Gastroesophageal sphincter (tissue), 3 donors: Measurements from ENCODE around the gene ATL3.

Source experiments
- EP300 ChIP-seq: sonication (generic); formaldehyde crosslinking; IDR thresholded peaks from one replicate; pipeline ENCODE4 v1.6.1; 2017; ENCODE audit warnings: antibody characterized with exemption, mild to moderate bottlenecking
- POLR2A ChIP-seq, 2 donors: fragments of 450-650 bp; IDR thresholded peaks; one replicate each; pipeline ENCODE4 v1.6.1; 2017; ENCODE audit warnings: antibody characterized with exemption in 2 of 2, mild to moderate bottlenecking in 2 of 2, moderate library complexity in 1 of 2
- POLR2AphosphoS5 ChIP-seq: sonication (generic); formaldehyde crosslinking; IDR thresholded peaks from one replicate; pipeline ENCODE4 v1.6.1; 2017; ENCODE audit warnings: antibody characterized with exemption
- TF ChIP-seq, protein P1 (sequence below), 4 experiments: fragments of 200-600 bp in 2 of 4; fragments of 450-650 bp in 2 of 4; sonication (generic) in 1 of 4; IDR thresholded peaks; one replicate each; pipeline ENCODE4 v1.5.1; 2017 to 2019; ENCODE audit warnings: antibody characterized with exemption in 4 of 4, mild to moderate bottlenecking in 2 of 4, moderate library complexity in 2 of 4

DNA sequence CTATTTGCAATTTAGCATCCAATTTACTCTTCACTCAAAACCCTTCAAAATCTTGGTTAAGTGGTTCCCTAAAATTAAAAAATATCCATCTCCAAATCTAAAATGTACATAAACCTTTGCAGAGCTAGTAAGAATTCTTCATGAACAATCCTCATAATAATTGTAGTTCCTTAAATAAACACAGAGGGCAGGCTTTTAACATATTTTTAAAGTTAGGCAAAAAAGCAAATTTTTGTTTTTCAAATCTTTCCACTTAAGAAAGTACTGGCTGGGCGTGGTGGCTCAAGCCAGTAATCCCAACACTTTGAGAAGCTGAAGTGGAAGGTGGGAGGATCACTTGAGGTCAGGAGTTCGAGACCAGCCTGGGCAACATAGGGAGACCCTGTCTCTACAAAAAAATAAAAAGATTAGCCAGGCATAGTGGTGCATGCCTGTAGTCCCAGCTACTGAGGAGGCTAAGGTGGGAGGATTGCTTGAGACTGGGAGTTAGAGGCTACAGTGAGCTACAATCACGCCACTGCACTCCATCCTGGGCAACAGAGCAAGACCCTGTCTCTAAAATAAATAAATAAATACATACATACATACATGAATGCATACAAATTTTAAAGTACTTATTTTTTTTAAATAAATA, 31.9 kb downstream of the ATL3 start:
- TF ChIP-seq EP300: no peak
- TF ChIP-seq, protein P1, sequence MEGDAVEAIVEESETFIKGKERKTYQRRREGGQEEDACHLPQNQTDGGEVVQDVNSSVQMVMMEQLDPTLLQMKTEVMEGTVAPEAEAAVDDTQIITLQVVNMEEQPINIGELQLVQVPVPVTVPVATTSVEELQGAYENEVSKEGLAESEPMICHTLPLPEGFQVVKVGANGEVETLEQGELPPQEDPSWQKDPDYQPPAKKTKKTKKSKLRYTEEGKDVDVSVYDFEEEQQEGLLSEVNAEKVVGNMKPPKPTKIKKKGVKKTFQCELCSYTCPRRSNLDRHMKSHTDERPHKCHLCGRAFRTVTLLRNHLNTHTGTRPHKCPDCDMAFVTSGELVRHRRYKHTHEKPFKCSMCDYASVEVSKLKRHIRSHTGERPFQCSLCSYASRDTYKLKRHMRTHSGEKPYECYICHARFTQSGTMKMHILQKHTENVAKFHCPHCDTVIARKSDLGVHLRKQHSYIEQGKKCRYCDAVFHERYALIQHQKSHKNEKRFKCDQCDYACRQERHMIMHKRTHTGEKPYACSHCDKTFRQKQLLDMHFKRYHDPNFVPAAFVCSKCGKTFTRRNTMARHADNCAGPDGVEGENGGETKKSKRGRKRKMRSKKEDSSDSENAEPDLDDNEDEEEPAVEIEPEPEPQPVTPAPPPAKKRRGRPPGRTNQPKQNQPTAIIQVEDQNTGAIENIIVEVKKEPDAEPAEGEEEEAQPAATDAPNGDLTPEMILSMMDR (IDR thresholded peaks at IDR 0.05): peak; percentile 25 to 54 (median 46)
- TF ChIP-seq POLR2A (IDR thresholded peaks at IDR 0.05): no peak
- TF ChIP-seq POLR2AphosphoS5: no peak
